CD4-positive, alpha-beta T cell treated with Interleukin-21 for 1 hour (primary cell): ENCODE measurements around the gene CAPN13.

Experiments used
- DNase-seq: peaks from one replicate; pipeline ENCODE4 v3.0.0-alpha.2; 2020

The CAPN13 gene

DNA sequence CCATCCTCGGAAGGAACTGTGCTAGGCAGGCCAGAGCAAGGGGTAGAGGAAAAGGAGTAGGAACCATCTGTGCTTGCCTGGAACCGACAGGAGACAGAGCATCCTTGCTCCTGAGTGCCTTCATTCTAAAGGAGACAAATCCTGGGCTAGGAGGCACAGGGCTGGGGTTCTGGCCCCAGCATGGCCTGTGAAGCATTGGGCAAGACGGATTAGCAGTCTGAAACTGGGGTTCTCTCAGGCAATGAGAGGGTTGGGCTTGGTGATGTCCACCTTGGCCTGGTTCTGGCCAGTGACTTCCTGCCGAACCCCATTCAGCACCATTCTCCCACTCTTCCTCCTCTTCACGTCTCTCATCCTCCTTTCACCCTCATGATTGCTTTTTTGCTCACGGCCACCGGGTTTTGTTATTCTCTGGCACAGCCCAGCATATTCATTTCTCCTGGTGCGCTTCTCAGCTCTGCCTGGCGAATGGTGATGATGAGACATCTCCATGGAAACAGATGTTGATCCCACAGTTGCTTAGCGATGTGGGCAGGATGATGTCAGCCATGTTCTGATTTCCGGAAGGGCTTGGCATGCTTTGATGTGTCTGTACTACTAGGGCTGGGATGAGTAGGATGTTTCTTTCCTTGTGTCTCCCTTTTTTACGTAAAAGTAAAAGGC, 127.7 kb downstream of the CAPN13 start:
- DNase-seq, result no peak

DNA sequence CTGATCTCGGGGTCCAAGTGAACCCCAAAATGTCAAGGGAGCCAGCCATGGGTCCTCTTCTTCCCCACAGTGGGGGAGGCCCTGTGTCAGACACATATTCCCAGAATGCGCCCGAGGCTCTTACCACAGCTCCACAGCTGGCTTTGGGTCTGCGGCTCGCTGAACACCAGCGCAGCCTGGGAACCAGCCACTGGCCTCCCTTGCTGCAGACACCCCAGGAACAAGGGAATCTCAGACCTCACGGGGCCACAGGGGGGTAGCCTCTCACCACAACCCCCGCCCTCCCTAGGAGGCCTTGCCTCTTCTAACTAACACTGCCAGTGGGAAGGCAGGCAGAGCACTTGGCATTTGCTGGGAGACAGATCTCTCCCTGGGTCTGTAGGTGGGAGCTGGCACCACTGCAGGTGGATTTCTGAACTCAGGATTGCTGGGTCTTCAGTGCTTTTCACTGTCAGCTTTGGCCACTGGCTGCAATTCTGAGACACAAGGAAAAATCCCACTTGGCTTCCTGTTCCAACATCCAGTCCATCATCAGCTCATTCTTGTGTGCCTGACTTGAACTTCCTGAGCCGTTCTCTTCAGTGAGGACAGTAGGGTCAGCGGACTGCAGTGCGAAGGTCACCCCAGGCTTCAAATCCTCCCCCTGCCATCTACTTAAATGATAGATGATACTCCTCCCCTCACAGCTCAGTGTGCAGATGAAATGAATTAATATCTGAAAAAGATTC, 128.7 kb downstream of the CAPN13 start:
- no peak for DNase-seq

DNA sequence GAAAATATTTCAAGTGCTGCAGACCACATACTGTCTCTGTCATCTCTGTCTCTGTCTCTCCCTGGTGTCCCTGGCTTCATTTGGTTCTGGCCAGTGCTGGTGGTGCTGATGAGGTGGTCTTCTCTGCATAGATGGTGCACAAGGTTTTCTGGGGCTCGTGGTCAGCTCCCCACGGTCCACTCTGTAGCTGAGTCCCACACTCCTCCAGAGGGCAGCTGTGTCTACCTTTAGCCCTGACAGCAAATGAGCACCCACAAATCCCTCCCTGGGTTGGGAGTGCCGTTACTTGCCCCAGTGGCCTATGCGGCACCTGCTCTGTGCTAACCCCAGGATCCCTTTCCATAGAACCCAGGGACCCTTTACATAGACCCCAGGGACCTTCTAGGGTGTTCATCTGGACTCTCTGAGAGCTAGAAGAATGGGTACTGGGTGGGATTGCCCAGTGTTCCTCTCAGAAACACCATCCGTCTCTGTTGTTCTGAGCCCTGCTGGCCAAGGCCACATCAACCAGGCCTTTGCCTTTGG, 129.3 kb downstream of the CAPN13 start:
- DNase-seq, result no peak

DNA sequence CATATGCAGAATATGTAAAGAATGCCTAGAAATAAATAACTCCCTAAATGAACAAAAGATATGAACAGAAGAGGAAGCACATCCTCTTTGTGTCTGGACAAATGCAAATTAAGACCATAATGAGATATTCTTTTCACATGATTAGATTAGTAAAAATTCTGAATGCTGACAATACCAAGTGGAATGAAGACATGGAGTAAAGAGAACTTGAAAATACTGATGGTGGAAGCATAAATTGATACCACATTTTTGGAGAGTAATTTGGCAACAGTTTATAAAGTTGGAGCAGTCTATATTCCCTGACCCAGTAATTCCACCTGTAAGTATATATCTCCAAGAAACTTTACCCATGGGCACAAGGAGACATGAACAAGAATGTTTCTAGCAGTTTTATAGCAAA, 130.0 kb downstream of the CAPN13 start:
- no peak for DNase-seq

DNA sequence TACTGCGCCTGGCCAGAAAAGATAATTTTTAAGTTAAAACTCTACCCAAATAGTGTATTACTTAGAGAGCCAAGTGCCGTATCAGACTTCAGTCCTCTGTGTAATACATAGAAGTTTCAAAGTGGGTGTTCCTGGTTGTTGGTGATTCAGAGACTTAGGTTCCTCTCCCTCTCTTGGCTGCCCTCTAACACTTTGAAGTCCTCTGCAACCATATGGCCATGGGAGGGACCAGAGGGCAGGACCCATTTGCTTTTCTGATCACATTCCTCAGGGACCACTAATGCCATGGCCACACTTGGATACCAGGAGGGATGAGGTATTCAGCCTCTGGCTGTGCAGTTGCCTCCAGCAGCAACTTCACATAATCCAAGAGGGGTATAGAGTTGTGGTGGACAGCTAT, 131.5 kb downstream of the CAPN13 start:
- no peak for DNase-seq

DNA sequence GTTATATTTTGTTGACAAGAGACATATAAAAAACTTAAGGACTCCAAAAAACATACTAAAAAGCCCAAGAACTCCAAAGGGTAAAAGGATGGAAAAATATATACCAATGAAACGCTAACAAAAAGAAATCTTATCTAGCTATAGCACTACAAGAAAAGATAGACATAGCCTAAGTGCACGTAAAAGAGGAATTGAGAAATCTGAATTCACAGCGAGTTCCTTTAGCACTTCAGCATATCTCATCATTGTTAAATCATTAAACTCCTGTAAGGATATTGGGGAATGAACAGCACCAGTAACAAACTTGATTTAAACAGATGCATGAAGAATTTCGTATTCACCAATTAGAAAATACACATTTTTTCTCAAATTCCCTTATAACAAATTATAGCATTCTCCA, 134.1 kb downstream of the CAPN13 start:
- DNase-seq, result no peak
